Pancreas (tissue), 10 donors: ENCODE data around the gene MARK3. TPM values are rescaled to one million over a fixed set of nuclear protein-coding genes. Genes with fewer than 3 reads are reported as not detected.

Source experiments
- ATAC-seq, 4 donors: fragments of 200-7000 bp; cut with Tn5 transposase; one replicate each; pipeline versions ENCODE4 v1.8.0 to v1.9.1; 2020; ENCODE audit warnings: mild to moderate bottlenecking in 4 of 4, moderate library complexity in 4 of 4
- DNase-seq, 6 donors: peaks; one replicate each; pipeline ENCODE4 v3.0.0-alpha.2; 2020
- FAIRE-seq: peaks from 2 replicates; lab custom pipeline; 2012; peaks lifted over from hg19 to GRCh38; lab: Jason Lieb, UNC
- H3K27ac ChIP-seq, 4 donors: fragments of 200-600 bp; sonication (generic); 1 replicate in 3 of 4; 2 replicates in 1 of 4; pipeline versions ENCODE4 v1.5.0 to v1.8.0; 2020
- H3K27me3 ChIP-seq, 4 donors: fragments of 200-600 bp; one replicate each; pipeline ENCODE4 v1.8.0; 2021
- H3K36me3 ChIP-seq, 3 donors: fragments of 200-600 bp; sonication (generic) in 1 of 3; one replicate each; pipeline versions ENCODE4 v1.5.0 to v1.8.0; 2020 to 2021
- H3K4me1 ChIP-seq, 3 donors: fragments of 200-600 bp; one replicate each; pipeline ENCODE4 v1.8.0; 2021
- H3K4me3 ChIP-seq, 4 donors: fragments of 200-600 bp; sonication (generic) in 2 of 4; one replicate each; pipeline versions ENCODE4 v1.5.0 to v1.8.0; 2020 to 2021
- H3K9me3 ChIP-seq, 4 donors: fragments of 200-600 bp; one replicate each; pipeline ENCODE4 v1.8.0; 2021
- CTCF ChIP-seq, 4 donors: fragments of 200-600 bp; sonication (generic) in 3 of 4; IDR thresholded peaks; one replicate each; pipeline versions ENCODE4 v1.5.0 to v1.8.0; 2021; ENCODE audit warnings: antibody characterized with exemption in 4 of 4
- WGBS, 2 donors: extraction: QIAGEN DNeasy Blood & Tissue Kit; methylation state at CpG; one replicate each; pipeline ENCODE4 v1.1.7; 2013; 5-methylcytosine and 5-hydroxymethylcytosine counted together
- intact Hi-C, 3 donors: fragments of 100-400 bp; cut with DNase I; formaldehyde crosslinking; loops; one replicate each; pipeline versions ENCODE4 v1.11.1 to v1.14.2; 2022
- polyA plus RNA-seq, 2 donors: library from polyadenylated mRNA; stranded (reverse); fragments of 200-250 nt; gene quantifications; one replicate each; pipeline ENCODE4 v1.2.3, GENCODE V29; 2013
- total RNA-seq, 6 donors: library from RNA; stranded (reverse); fragmentation: NEBNext Ultra II Directional in 4 of 6; extraction: Animal tissue kit (Norgen Biotek cat#: 25700) in 4 of 6; gene quantifications; one replicate each; pipeline versions ENCODE4 v1.2.1 to v1.2.4, GENCODE V29; 2021 to 2023
- donor health status: healthy with polysubstance abuse.
- donor health status: DM: no; HTN: no; CAD: no; lungs with moderate emphysema.
- donor health status: DM: no; HTN: no; CAD: no.
- donor health status: control.
- donor health status: control.
- donor health status: Bipolar disorder and iron deficiency.
- donor health status: DM: yes; HTN: yes; CAD: no.
- donor health status: DM: no; HTN: no; CAD: no.
- donor health status: DM: no; HTN: no; CAD: no.
- donor health status: DM: yes; HTN: yes; CAD: no.

The MARK3 gene
- total and polyA plus RNA-seq, 8 donors: 35.3 to 110 (median 47.0) TPM

DNA sequence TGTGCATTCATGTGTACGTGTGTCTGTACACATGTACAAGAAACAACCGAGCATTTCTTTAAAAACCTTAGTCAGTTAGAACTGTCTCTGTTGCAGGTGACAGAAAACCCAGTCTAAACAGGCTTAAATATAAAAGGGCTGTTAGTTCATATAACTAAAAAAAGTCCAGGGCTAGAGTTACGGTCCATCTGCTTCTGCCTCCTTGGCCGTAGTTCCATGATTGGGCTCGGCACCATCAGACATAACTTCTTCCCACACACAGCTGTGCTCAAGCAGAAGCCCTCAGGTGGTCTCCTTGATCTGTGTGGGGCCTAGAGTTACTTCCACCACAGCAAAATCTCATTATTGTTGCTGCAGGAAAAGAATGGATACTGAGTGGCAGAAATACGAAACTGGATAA is 102.9 kb downstream of the MARK3 start:
- TF ChIP-seq CTCF (IDR thresholded peaks at IDR 0.05): no peak
- no peaks in the 10 kb centered on the region for H3K4me1 ChIP-seq
- WGBS, 2 donors: 91 to 93% methylated on average over 6 of the region's 6 CpGs
- FAIRE-seq (no peak), ATAC-seq (no peak), DNase-seq (no peak)
- intact Hi-C loops: no loop called here
- no peak overlapping the region for H3K4me3 ChIP-seq
- H3K27ac ChIP-seq: no peak overlapping the region
- H3K27me3 ChIP-seq: no peaks in the 10 kb centered on the region
- peaks cover 0 to 42% (median 6%) of the 10 kb centered on the region in 3 donors for H3K36me3 ChIP-seq
- no peaks in the 10 kb centered on the region for H3K9me3 ChIP-seq

GRCh38 chr14:103488960-103489359 is 103.7 kb downstream of the MARK3 start:
- DNase-seq: no peak
- H3K36me3 ChIP-seq: peaks cover 0 to 42% (median 6%) of the 10 kb centered on the region in 3 donors
- H3K4me3 ChIP-seq: no peak overlapping the region
- no peak for ATAC-seq
- H3K4me1 ChIP-seq: no peaks in the 10 kb centered on the region
- no peaks in the 10 kb centered on the region for H3K27me3 ChIP-seq
- H3K9me3 ChIP-seq: no peaks in the 10 kb centered on the region
- intact Hi-C loops: no loop called here
- TF ChIP-seq CTCF (IDR thresholded peaks at IDR 0.05): no peak
- no peak for FAIRE-seq
- H3K27ac ChIP-seq: no peak overlapping the region
- WGBS, 2 donors: 71 to 73% methylated on average over 2 of the region's 2 CpGs

DNA sequence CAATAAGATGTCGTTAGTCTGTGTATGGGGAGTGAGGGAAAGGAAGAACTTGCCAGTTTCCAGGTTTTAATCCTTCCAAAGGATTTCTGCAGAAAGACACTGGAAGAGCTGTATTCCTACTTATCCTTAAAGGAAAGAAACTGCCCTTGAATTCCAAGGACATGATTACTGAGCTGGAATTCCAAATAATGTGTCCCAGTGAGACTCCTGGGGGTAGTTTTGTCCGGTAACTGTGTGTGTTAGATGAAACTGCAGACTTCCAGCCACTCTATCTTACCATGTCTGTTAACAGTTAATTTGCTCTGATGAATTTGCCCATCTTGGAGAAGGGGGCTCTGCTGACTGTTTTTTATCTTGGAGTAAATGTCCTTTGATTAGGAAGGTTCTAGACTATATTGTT is 104.4 kb downstream of the MARK3 start:
- intact Hi-C loops: loop anchor here in 1 of 3 donors (10.0 kb wide), 1 partner anchor 55 kb away; no protein-coding TSS in a partner anchor
- Histone ChIP-seq H3K4me1 (no peaks in the 10 kb centered on the region), H3K27ac (no peak overlapping the region), H3K27me3 (no peaks in the 10 kb centered on the region), H3K36me3 (peaks cover 0 to 49% (median 6%) of the 10 kb centered on the region in 3 donors), H3K9me3 (no peaks in the 10 kb centered on the region), H3K4me3 (no peak overlapping the region)
- no peak for ATAC-seq
- no peak for DNase-seq
- TF ChIP-seq CTCF (IDR thresholded peaks at IDR 0.05): no peak
- FAIRE-seq: no peak
- WGBS, 2 donors: 91 to 96% methylated on average over 2 of the region's 2 CpGs

DNA sequence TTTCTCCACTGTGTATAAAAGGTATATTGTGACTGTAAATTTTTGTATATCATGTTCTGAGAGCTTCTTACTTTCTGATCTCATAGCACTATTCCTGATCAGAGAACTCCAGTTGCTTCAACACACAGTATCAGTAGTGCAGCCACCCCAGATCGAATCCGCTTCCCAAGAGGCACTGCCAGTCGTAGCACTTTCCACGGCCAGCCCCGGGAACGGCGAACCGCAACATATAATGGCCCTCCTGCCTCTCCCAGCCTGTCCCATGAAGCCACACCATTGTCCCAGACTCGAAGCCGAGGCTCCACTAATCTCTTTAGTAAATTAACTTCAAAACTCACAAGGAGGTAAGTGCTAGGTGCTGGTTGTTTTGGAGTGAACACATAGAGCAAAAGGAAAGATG is 106.5 kb downstream of the MARK3 start:
- WGBS, 2 donors: 86 to 88% methylated on average over 10 of the region's 10 CpGs
- no peaks in the 10 kb centered on the region for H3K27me3 ChIP-seq
- H3K36me3 ChIP-seq: peaks cover 6 to 62% (median 9%) of the 10 kb centered on the region in 3 donors
- no peaks in the 10 kb centered on the region for H3K4me1 ChIP-seq
- H3K27ac ChIP-seq: no peak overlapping the region
- no peak for FAIRE-seq
- intact Hi-C loops: loop anchor here in 1 of 3 donors (10.0 kb wide), 1 partner anchor 53 kb away; no protein-coding TSS in a partner anchor
- ATAC-seq: no peak
- no peak overlapping the region for H3K4me3 ChIP-seq
- no peak for DNase-seq
- TF ChIP-seq CTCF (IDR thresholded peaks at IDR 0.05): no peak
- no peaks in the 10 kb centered on the region for H3K9me3 ChIP-seq

DNA sequence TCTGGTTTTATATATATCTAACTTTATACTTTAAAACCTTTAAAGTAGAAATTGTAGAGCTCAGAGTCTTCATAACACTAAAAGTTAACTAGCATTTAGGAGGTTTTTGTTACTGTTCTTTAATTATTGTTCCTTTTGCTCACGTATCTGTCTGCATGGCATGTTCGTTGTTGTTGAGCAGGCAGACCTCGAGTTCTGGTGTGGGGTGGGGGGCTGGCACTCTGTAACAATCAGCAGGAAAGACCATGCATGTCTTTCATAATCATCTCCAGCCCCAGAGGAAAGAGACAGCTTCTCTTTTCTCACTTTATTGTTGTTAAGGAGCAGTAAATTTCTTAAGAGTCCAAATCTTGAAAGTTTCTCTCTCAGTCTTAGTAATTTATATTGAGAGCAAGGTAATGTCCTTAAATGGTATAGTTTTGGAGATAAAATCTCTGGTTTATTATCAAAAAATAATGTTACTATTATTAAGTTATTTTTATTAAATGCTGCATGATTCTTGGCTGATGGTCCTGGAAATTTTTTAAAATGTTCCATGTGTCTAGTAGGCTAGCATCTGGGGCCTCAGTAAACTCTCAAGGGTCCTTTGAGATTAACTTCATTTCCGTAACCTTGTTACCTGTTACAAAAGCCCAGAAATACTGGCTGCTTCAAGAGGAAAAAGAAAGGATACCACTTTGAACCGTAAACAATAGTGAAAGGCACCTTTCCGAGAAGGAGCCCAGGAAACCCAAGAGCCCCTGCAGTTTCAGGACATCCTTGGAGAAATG is 107.1 kb downstream of the MARK3 start:
- ATAC-seq (no peak), FAIRE-seq (no peak)
- intact Hi-C loops: loop anchor here in 1 of 3 donors (10.0 kb wide), 1 partner anchor 52 kb away; no protein-coding TSS in a partner anchor

More for the DNA sequence above, 107.1 kb downstream of the MARK3 start:
- Histone ChIP-seq H3K4me1 (no peaks in the 10 kb centered on the region), H3K4me3 (no peak overlapping the region), H3K27me3 (no peaks in the 10 kb centered on the region), H3K9me3 (no peaks in the 10 kb centered on the region), H3K27ac (no peak overlapping the region), H3K36me3 (peaks cover 6 to 65% (median 9%) of the 10 kb centered on the region in 3 donors)
- WGBS, 2 donors: 85 to 88% methylated on average over 6 of the region's 6 CpGs
- TF ChIP-seq CTCF (IDR thresholded peaks at IDR 0.05): no peak
- no peak for DNase-seq
